ENCODE data around the gene GLT1D1.

GLT1D1 gene

GRCh38 chr12:128970110-128970509 lies 116.8 kb downstream of the GLT1D1 start:
- DNase-seq, result no peak

- no peak for DNase-seq
These were observed 117.7 kb downstream of the GLT1D1 start for GRCh38 chr12:128970941-128971340.

- peak; percentile 65 for DNase-seq
These were observed 118.5 kb downstream of the GLT1D1 start for GRCh38 chr12:128971802-128972201.

- DNase-seq, result no peak
These were observed 120.8 kb downstream of the GLT1D1 start for GRCh38 chr12:128973883-128974681.

GRCh38 chr12:128974881-128975280 lies 121.6 kb downstream of the GLT1D1 start:
- no peak for DNase-seq

GRCh38 chr12:128976120-128976738 lies 123.0 kb downstream of the GLT1D1 start:
- no peak for DNase-seq

- DNase-seq, result peak; percentile 24
These were observed 124.2 kb downstream of the GLT1D1 start for GRCh38 chr12:128977441-128977840.

- no peak for DNase-seq
These were observed 124.8 kb downstream of the GLT1D1 start for GRCh38 chr12:128978067-128978466.

- DNase-seq, result no peak
These were observed 127.3 kb downstream of the GLT1D1 start for GRCh38 chr12:128980623-128981022.

- DNase-seq, result no peak
These were observed 128.8 kb downstream of the GLT1D1 start for GRCh38 chr12:128981971-128982533.

- no peak for DNase-seq
These were observed 129.7 kb downstream of the GLT1D1 start for GRCh38 chr12:128982933-128983332.

GRCh38 chr12:128983371-128983770 lies 130.1 kb downstream of the GLT1D1 start:
- DNase-seq, result no peak

- DNase-seq, result no peak
These were observed 133.7 kb downstream of the GLT1D1 start for GRCh38 chr12:128986957-128987356.

- DNase-seq, result no peak
These were observed 136.0 kb downstream of the GLT1D1 start for GRCh38 chr12:128989287-128989686.

GRCh38 chr12:128991716-128992115 lies 138.4 kb downstream of the GLT1D1 start:
- DNase-seq, result no peak

GRCh38 chr12:128992116-128992515 lies 138.8 kb downstream of the GLT1D1 start:
- no peak for DNase-seq

GRCh38 chr12:128992550-128992949 lies 139.3 kb downstream of the GLT1D1 start:
- DNase-seq, result no peak

GRCh38 chr12:128994856-128995255 lies 141.6 kb downstream of the GLT1D1 start:
- no peak for DNase-seq

GRCh38 chr12:128995619-128996018 lies 142.3 kb downstream of the GLT1D1 start:
- DNase-seq, result no peak

GRCh38 chr12:129001826-129002225 lies 148.5 kb downstream of the GLT1D1 start:
- DNase-seq, result no peak

- no peak for DNase-seq
These were observed 149.1 kb downstream of the GLT1D1 start for GRCh38 chr12:129002427-129002826.

- DNase-seq, result no peak
These were observed 152.1 kb downstream of the GLT1D1 start for GRCh38 chr12:129005416-129005815.

- DNase-seq, result no peak
These were observed 152.6 kb downstream of the GLT1D1 start for GRCh38 chr12:129005829-129006228.
